ENCODE data around the gene WDR62. TPM values are rescaled to one million over a fixed set of nuclear protein-coding genes. Genes with fewer than 3 reads are reported as not detected.

Gene WDR62
- polyA plus RNA-seq, 1 donor from 2014 or later: 0.35 TPM

DNA sequence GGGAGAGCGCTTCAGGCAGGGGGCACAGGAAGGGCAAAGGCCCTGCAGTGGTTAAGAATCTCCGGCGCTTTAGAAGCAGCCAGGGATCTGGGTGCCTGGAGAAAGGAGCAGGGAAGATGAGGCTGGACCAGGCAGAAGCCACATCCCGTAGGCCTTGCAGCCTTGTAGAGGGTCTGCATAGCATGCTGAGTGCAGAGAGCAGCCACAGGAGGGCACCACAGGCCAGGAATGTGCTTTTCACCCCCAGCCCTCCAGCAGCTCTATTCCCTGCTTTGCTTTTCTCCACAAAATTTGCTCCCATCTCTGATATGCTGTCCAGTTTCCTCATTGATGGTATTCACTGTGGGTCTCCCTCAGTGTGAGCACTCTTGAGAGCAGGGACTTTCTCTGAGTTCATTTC is 5.7 kb downstream of the WDR62 start:
- Histone ChIP-seq H3K4me2 (ENCODE audit: low read length) (no peak overlapping the region), H3K36me3 (ENCODE audit: insufficient read depth, low read length) (no peaks in the 10 kb centered on the region), H3K9ac (ENCODE audit: low read length) (no peak overlapping the region), H4K20me1 (ENCODE audit: insufficient read depth) (no peaks in the 10 kb centered on the region), H3K9me2 (ENCODE audit: insufficient read depth, low read length) (no peaks in the 10 kb centered on the region), H3K27ac (ENCODE audit: low read length) (no peak overlapping the region), H3K4me3 (ENCODE audit: low read length) (no peak overlapping the region), H3F3A (ENCODE audit: insufficient read depth, low read length, poor library complexity, severe bottlenecking) (no peaks in the 10 kb centered on the region), H3K27me3 (ENCODE audit: insufficient read depth, low read depth, low read length) (no peaks in the 10 kb centered on the region), H3K79me2 (replicated peaks; ENCODE audit: insufficient read depth, low read length) (peaks cover 8% of the 10 kb centered on the region), H3K9me3 (ENCODE audit: low read length) (no peaks in the 10 kb centered on the region), H2AFZ (ENCODE audit: low read depth, low read length) (no peak overlapping the region)
- TF ChIP-seq POLR2AphosphoS5 (IDR thresholded peaks at IDR 0.05) (no peak), TAF1 (IDR thresholded peaks at IDR 0.05; ENCODE audit: low read depth) (no peak), EZH2 (IDR thresholded peaks at IDR 0.05; ENCODE audit: borderline replicate concordance, insufficient read depth, low read length, poor library complexity, severe bottlenecking) (no peak), EP300 (conservative IDR thresholded peaks at IDR 0.05; ENCODE audit: poor library complexity, severe bottlenecking) (no peak), SMC3 (conservative IDR thresholded peaks at IDR 0.05; ENCODE audit: poor library complexity) (peak; percentile 50), RAD21 (conservative IDR thresholded peaks at IDR 0.05) (peak; percentile 55), MXI1 (conservative IDR thresholded peaks at IDR 0.05; ENCODE audit: poor library complexity, severe bottlenecking) (no peak)
- TF ChIP-seq, protein P1, sequence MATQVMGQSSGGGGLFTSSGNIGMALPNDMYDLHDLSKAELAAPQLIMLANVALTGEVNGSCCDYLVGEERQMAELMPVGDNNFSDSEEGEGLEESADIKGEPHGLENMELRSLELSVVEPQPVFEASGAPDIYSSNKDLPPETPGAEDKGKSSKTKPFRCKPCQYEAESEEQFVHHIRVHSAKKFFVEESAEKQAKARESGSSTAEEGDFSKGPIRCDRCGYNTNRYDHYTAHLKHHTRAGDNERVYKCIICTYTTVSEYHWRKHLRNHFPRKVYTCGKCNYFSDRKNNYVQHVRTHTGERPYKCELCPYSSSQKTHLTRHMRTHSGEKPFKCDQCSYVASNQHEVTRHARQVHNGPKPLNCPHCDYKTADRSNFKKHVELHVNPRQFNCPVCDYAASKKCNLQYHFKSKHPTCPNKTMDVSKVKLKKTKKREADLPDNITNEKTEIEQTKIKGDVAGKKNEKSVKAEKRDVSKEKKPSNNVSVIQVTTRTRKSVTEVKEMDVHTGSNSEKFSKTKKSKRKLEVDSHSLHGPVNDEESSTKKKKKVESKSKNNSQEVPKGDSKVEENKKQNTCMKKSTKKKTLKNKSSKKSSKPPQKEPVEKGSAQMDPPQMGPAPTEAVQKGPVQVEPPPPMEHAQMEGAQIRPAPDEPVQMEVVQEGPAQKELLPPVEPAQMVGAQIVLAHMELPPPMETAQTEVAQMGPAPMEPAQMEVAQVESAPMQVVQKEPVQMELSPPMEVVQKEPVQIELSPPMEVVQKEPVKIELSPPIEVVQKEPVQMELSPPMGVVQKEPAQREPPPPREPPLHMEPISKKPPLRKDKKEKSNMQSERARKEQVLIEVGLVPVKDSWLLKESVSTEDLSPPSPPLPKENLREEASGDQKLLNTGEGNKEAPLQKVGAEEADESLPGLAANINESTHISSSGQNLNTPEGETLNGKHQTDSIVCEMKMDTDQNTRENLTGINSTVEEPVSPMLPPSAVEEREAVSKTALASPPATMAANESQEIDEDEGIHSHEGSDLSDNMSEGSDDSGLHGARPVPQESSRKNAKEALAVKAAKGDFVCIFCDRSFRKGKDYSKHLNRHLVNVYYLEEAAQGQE (IDR thresholded peaks at IDR 0.05; ENCODE audit: borderline replicate concordance): no peak
- TF ChIP-seq, protein P2, sequence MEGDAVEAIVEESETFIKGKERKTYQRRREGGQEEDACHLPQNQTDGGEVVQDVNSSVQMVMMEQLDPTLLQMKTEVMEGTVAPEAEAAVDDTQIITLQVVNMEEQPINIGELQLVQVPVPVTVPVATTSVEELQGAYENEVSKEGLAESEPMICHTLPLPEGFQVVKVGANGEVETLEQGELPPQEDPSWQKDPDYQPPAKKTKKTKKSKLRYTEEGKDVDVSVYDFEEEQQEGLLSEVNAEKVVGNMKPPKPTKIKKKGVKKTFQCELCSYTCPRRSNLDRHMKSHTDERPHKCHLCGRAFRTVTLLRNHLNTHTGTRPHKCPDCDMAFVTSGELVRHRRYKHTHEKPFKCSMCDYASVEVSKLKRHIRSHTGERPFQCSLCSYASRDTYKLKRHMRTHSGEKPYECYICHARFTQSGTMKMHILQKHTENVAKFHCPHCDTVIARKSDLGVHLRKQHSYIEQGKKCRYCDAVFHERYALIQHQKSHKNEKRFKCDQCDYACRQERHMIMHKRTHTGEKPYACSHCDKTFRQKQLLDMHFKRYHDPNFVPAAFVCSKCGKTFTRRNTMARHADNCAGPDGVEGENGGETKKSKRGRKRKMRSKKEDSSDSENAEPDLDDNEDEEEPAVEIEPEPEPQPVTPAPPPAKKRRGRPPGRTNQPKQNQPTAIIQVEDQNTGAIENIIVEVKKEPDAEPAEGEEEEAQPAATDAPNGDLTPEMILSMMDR (IDR thresholded peaks at IDR 0.05; ENCODE audit: poor library complexity, severe bottlenecking): peak; percentile 54

DNA sequence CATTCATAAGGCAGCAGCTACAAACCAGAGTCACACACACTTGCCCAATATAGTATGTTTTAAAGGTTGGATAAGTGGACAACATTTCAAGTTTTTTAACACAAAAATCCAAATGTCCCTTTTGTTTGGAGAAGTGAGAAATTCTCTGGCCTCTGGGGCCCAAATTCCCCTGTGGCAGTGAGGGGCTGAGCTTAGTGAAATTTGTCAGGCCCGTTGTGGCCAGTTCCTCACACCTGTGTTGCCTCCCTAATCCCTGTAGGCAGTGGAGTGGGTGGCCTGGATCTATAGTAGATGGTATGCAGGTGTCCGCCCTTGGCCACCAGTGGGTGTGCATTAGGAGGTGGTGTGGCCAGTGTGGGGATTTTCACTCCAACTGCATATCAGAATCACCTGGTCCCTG is 6.7 kb downstream of the WDR62 start:
- Histone ChIP-seq H3K79me2 (replicated peaks; ENCODE audit: insufficient read depth, low read length) (peaks cover 5% of the 10 kb centered on the region), H3K27me3 (ENCODE audit: insufficient read depth, low read depth, low read length) (no peaks in the 10 kb centered on the region), H3K4me3 (ENCODE audit: low read length) (no peak overlapping the region), H3K9me3 (ENCODE audit: low read length) (no peaks in the 10 kb centered on the region), H3F3A (ENCODE audit: insufficient read depth, low read length, poor library complexity, severe bottlenecking) (no peaks in the 10 kb centered on the region), H2AFZ (ENCODE audit: low read depth, low read length) (no peak overlapping the region), H4K20me1 (ENCODE audit: insufficient read depth) (no peaks in the 10 kb centered on the region), H3K9me2 (ENCODE audit: insufficient read depth, low read length) (no peaks in the 10 kb centered on the region), H3K9ac (ENCODE audit: low read length) (no peak overlapping the region), H3K36me3 (ENCODE audit: insufficient read depth, low read length) (no peaks in the 10 kb centered on the region), H3K27ac (ENCODE audit: low read length) (no peak overlapping the region), H3K4me2 (ENCODE audit: low read length) (no peak overlapping the region)
- no peak for TF ChIP-seq RAD21 (conservative IDR thresholded peaks at IDR 0.05)
- TF ChIP-seq EP300 (conservative IDR thresholded peaks at IDR 0.05; ENCODE audit: poor library complexity, severe bottlenecking): no peak
- TF ChIP-seq, protein P2 (IDR thresholded peaks at IDR 0.05; ENCODE audit: poor library complexity, severe bottlenecking): no peak
- no peak for TF ChIP-seq MXI1 (conservative IDR thresholded peaks at IDR 0.05; ENCODE audit: poor library complexity, severe bottlenecking)
- TF ChIP-seq, protein P1 (IDR thresholded peaks at IDR 0.05; ENCODE audit: borderline replicate concordance): no peak
- no peak for TF ChIP-seq SMC3 (conservative IDR thresholded peaks at IDR 0.05; ENCODE audit: poor library complexity)
- no peak for TF ChIP-seq EZH2 (IDR thresholded peaks at IDR 0.05; ENCODE audit: borderline replicate concordance, insufficient read depth, low read length, poor library complexity, severe bottlenecking)
- no peak for TF ChIP-seq TAF1 (IDR thresholded peaks at IDR 0.05; ENCODE audit: low read depth)
- no peak for TF ChIP-seq POLR2AphosphoS5 (IDR thresholded peaks at IDR 0.05)

All from neural cell (in vitro differentiated cells).